Neural progenitor cell (in vitro differentiated cells): Measurements from ENCODE around the gene TEAD1. TPM values are rescaled to one million over a fixed set of nuclear protein-coding genes. Genes with fewer than 3 reads are reported as not detected.

ENCODE experiments used
- DNase-seq: peaks from one replicate; pipeline ENCODE4 v3.0.0-alpha.2; 2016; ENCODE audit warnings: low spot score
- H2AFZ ChIP-seq: fragments of 200-600 bp; sonication (generic); replicated peaks from 2 replicates; pipeline ENCODE4 v1.6.1; 2016; ENCODE audit warnings: antibody characterized with exemption
- H3F3A ChIP-seq: fragments of 200-600 bp; sonication (generic); 2 replicates; pipeline ENCODE4 v1.6.1; 2016; ENCODE audit warnings: antibody characterized with exemption, low read depth
- H3K27ac ChIP-seq: fragments of 200-600 bp; sonication (generic); 2 replicates; pipeline ENCODE4 v1.5.1; 2016; ENCODE audit warnings: mild to moderate bottlenecking
- H3K27me3 ChIP-seq: fragments of 200-600 bp; sonication (generic); 2 replicates; pipeline ENCODE4 v1.6.1; 2016; ENCODE audit warnings: mild to moderate bottlenecking, moderate library complexity
- H3K36me3 ChIP-seq: fragments of 200-600 bp; sonication (generic); 2 replicates; pipeline ENCODE4 v1.5.1; 2016
- H3K4me1 ChIP-seq: fragments of 200-600 bp; sonication (generic); 2 replicates; pipeline ENCODE4 v1.6.1; 2016; ENCODE audit warnings: mixed run types
- H3K4me2 ChIP-seq: fragments of 200-600 bp; sonication (generic); 2 replicates; pipeline ENCODE4 v1.6.1; 2016
- H3K4me3 ChIP-seq: fragments of 200-600 bp; sonication (generic); 2 replicates; pipeline ENCODE4 v1.5.1; 2016
- H3K79me2 ChIP-seq: fragments of 200-600 bp; sonication (generic); 2 replicates; pipeline ENCODE4 v1.6.1; 2016; ENCODE audit warnings: low read depth
- H3K9ac ChIP-seq: fragments of 200-600 bp; sonication (generic); 2 replicates; pipeline ENCODE4 v1.6.1; 2016
- H3K9me3 ChIP-seq: fragments of 200-600 bp; sonication (generic); 2 replicates; pipeline ENCODE4 v1.5.1; 2016; ENCODE audit warnings: low read depth
- H4K20me1 ChIP-seq: fragments of 200-600 bp; sonication (generic); 2 replicates; pipeline ENCODE4 v1.6.1; 2016; ENCODE audit warnings: low read depth
- H3K27ac Mint-ChIP-seq: 3 replicates; pipeline ENCODE4 v1.8.0; 2021; ENCODE audit warnings: mixed read lengths
- H3K27me3 Mint-ChIP-seq: 2 replicates; pipeline ENCODE4 v1.8.0; 2022; ENCODE audit warnings: low read depth, mild to moderate bottlenecking, inconsistent platforms, moderate library complexity, mixed read lengths; ENCODE audit not compliant: insufficient read depth
- H3K36me3 Mint-ChIP-seq: 3 replicates; pipeline ENCODE4 v1.8.0; 2021; ENCODE audit warnings: mixed read lengths
- H3K4me1 Mint-ChIP-seq: 3 replicates; pipeline ENCODE4 v1.8.0; 2021; ENCODE audit warnings: mixed read lengths
- H3K4me3 Mint-ChIP-seq: 3 replicates; pipeline ENCODE4 v1.8.0; 2021; ENCODE audit warnings: mild to moderate bottlenecking, moderate library complexity, mixed read lengths
- H3K9me3 Mint-ChIP-seq: 3 replicates; pipeline ENCODE4 v1.8.0; 2020; ENCODE audit warnings: mixed read lengths
- EZH2 ChIP-seq: fragments of 200-600 bp; sonication (generic); IDR thresholded peaks from 2 replicates; pipeline ENCODE4 v1.6.1; 2017; ENCODE audit warnings: antibody characterized with exemption, mild to moderate bottlenecking, moderate library complexity
- EZH2phosphoT487 ChIP-seq: fragments of 200-600 bp; sonication (generic); IDR thresholded peaks from 2 replicates; pipeline ENCODE4 v1.6.1; 2017; ENCODE audit warnings: antibody characterized with exemption
- total RNA-seq: library from RNA; depleted of rRNA; stranded (reverse); fragments of >200 nt; gene quantifications from 2 replicates; pipeline ENCODE4 v1.2.3, GENCODE V29; 2015; ENCODE audit warnings: low replicate concordance
- TF ChIP-seq, protein P1 (sequence below): fragments of 200-600 bp; sonication (generic); IDR thresholded peaks from 2 replicates; pipeline ENCODE4 v1.5.1; 2017; ENCODE audit warnings: antibody characterized with exemption, mild to moderate bottlenecking

TEAD1 gene
- total RNA-seq, 1 donor from 2014 or later = 98.3 TPM

DNA sequence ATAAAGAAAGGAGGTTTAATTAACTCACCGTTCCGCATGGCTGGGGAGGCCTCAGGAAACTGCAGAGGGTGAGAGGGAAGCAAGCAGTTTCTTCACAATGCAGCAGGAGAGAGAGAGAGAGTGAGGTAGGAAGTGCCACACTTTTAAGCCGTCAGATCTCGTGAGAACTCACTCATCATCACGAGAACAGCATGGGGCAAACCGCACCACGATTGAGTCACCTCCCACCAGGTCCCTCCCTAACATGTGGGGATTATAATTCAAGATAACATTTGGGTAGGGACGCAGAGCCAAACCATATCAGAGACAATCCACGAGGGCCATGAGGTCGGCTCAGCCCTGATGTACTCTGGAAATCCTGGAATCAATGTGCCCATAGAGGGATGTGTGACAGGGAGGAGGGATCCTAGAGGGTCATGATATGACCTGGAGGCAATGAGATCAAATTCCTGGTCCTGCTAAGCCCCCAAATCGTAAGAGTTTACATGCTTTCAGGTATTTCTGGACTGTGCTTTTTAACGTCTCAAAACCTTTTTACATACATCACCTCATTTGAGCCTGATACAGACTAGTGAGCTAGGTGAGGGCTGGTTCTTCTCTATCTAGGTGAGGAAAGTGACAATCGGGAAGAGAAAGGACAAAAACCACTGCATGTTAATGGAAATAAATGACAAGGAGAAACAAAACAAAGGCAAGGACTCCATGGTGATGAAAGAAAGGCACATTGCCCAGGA, 315.4 kb downstream of the TEAD1 start:
- TF ChIP-seq EZH2 = no peak
- TF ChIP-seq, protein P1, sequence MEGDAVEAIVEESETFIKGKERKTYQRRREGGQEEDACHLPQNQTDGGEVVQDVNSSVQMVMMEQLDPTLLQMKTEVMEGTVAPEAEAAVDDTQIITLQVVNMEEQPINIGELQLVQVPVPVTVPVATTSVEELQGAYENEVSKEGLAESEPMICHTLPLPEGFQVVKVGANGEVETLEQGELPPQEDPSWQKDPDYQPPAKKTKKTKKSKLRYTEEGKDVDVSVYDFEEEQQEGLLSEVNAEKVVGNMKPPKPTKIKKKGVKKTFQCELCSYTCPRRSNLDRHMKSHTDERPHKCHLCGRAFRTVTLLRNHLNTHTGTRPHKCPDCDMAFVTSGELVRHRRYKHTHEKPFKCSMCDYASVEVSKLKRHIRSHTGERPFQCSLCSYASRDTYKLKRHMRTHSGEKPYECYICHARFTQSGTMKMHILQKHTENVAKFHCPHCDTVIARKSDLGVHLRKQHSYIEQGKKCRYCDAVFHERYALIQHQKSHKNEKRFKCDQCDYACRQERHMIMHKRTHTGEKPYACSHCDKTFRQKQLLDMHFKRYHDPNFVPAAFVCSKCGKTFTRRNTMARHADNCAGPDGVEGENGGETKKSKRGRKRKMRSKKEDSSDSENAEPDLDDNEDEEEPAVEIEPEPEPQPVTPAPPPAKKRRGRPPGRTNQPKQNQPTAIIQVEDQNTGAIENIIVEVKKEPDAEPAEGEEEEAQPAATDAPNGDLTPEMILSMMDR = no peak
- TF ChIP-seq EZH2phosphoT487 = no peak

DNA sequence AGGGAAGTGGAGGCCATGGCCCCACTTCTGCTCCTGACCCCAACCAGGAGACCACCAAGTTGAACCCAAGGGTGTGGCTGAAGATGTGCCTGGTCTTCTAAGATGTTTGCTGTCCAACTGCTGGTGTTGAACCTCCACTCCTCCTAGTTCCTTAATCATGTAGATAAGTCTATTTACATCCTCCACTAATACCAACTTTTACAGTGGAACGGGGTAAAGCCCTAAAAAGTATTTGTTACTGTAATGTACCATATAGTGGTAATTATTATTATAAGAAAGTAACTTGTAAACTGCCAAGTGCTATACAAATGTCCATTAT, 315.9 kb downstream of the TEAD1 start:
- H3K9me3 ChIP-seq = no peaks in the 10 kb centered on the region
- Mint-ChIP-seq H3K27me3 (no peaks in the 10 kb centered on the region), H3K4me1 (peaks cover 16% of the 10 kb centered on the region), H3K9me3 (peaks cover 4% of the 10 kb centered on the region), H3K36me3 (peaks cover 3% of the 10 kb centered on the region), H3K4me3 (no peak overlapping the region), H3K27ac (peak overlapping the region; percentile 45)
- H2AFZ ChIP-seq = peak overlapping the region; percentile 77
- H3K27ac ChIP-seq = no peak overlapping the region
- H3K79me2 ChIP-seq = no peaks in the 10 kb centered on the region
- no peak overlapping the region for H3K4me3 ChIP-seq
- DNase-seq = no peak
- TF ChIP-seq EZH2 (no peak), EZH2phosphoT487 (no peak)
- TF ChIP-seq, protein P1 = no peak
- H3F3A ChIP-seq = no peaks in the 10 kb centered on the region
- peaks cover 8% of the 10 kb centered on the region for H3K4me1 ChIP-seq
- H3K36me3 ChIP-seq = no peaks in the 10 kb centered on the region
- no peak overlapping the region for H3K4me2 ChIP-seq
- H3K27me3 ChIP-seq = no peaks in the 10 kb centered on the region
- H3K9ac ChIP-seq = no peak overlapping the region
- no peaks in the 10 kb centered on the region for H4K20me1 ChIP-seq

More for the DNA sequence above, 315.4 kb downstream of the TEAD1 start:
- no peak overlapping the region for H3K9ac ChIP-seq
- Mint-ChIP-seq H3K27ac (peak overlapping the region; percentile 45), H3K4me1 (peaks cover 20% of the 10 kb centered on the region), H3K36me3 (peaks cover 3% of the 10 kb centered on the region), H3K27me3 (no peaks in the 10 kb centered on the region), H3K4me3 (no peak overlapping the region), H3K9me3 (peaks cover 4% of the 10 kb centered on the region)
- peak overlapping the region; percentile 77 for H2AFZ ChIP-seq
- H3K4me3 ChIP-seq = no peak overlapping the region
- no peak overlapping the region for H3K27ac ChIP-seq
- H3K27me3 ChIP-seq = no peaks in the 10 kb centered on the region
- no peaks in the 10 kb centered on the region for H4K20me1 ChIP-seq
- H3K4me1 ChIP-seq = peaks cover 8% of the 10 kb centered on the region
- H3K4me2 ChIP-seq = no peak overlapping the region
- no peaks in the 10 kb centered on the region for H3K79me2 ChIP-seq
- no peaks in the 10 kb centered on the region for H3F3A ChIP-seq
- DNase-seq = peak; percentile 30
- H3K36me3 ChIP-seq = no peaks in the 10 kb centered on the region
- H3K9me3 ChIP-seq = no peaks in the 10 kb centered on the region

DNA sequence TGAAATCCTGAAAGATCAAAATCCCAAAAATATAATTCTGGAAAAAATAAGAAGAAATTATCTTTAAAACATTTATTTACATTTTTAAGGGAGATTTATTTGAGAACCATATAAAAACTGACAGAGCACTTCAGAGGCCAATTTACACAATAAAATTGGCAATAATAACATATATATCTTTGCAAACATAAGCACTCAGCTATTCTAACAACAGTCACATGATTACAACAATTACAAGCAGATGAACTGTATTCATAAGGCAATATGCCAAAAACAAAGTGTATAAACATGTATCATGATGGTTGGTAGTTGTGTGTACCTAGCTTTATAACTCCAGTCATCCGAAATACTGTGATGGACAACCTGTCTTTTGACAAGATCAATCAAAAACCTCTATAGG, 317.2 kb downstream of the TEAD1 start:
- Histone ChIP-seq H3K36me3 (no peaks in the 10 kb centered on the region), H3K4me1 (peaks cover 8% of the 10 kb centered on the region), H3K9me3 (no peaks in the 10 kb centered on the region), H3K9ac (no peak overlapping the region), H3K27me3 (no peaks in the 10 kb centered on the region), H3K79me2 (no peaks in the 10 kb centered on the region), H3K27ac (no peak overlapping the region), H3K4me2 (no peak overlapping the region), H3F3A (no peaks in the 10 kb centered on the region), H2AFZ (no peak overlapping the region), H4K20me1 (no peaks in the 10 kb centered on the region), H3K4me3 (no peak overlapping the region)
- no peaks in the 10 kb centered on the region for H3K27me3 Mint-ChIP-seq
- H3K27ac Mint-ChIP-seq = no peak overlapping the region
- no peak overlapping the region for H3K4me3 Mint-ChIP-seq
- H3K9me3 Mint-ChIP-seq = peaks cover 4% of the 10 kb centered on the region
- no peak for TF ChIP-seq EZH2phosphoT487
- TF ChIP-seq EZH2 = no peak
- TF ChIP-seq, protein P1 = no peak
- DNase-seq = no peak
- peaks cover 16% of the 10 kb centered on the region for H3K4me1 Mint-ChIP-seq
- no peaks in the 10 kb centered on the region for H3K36me3 Mint-ChIP-seq
